Measurements from ENCODE around the gene TBC1D1. TPM values are rescaled to one million over a fixed set of nuclear protein-coding genes. Genes with fewer than 3 reads are reported as not detected.

The TBC1D1 gene
- total RNA-seq, 3 donors from 2014 or later (not counting 1 experiment from before 2014, with no cell fraction given) = 59.2 to 78.6 (median 68.5) TPM

DNA sequence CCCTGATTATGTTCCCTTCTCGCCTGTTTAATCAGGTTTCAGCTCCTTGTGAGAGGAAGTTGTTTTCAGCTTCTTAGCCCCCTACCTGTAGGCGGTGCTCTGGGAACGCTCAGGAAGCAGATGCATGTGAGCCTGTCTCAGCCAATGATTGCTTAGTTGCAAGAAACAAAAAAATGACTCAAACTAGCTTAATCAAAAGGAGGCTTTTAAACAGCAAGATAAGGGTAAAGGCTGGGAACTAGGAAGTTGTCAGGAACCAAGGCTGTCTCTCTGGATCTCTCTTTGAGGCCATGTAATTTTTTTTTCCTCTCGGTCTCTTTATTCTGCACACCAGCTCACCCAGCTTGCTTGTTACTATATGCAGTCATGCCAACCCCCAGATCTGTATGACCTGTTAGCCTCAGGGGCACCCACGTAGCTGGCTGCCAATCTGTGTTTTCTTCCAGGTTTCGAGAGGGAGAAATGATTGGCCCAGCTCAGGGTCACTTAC, 178.4 kb downstream of the TBC1D1 start:
- TF ChIP-seq, protein P1, sequence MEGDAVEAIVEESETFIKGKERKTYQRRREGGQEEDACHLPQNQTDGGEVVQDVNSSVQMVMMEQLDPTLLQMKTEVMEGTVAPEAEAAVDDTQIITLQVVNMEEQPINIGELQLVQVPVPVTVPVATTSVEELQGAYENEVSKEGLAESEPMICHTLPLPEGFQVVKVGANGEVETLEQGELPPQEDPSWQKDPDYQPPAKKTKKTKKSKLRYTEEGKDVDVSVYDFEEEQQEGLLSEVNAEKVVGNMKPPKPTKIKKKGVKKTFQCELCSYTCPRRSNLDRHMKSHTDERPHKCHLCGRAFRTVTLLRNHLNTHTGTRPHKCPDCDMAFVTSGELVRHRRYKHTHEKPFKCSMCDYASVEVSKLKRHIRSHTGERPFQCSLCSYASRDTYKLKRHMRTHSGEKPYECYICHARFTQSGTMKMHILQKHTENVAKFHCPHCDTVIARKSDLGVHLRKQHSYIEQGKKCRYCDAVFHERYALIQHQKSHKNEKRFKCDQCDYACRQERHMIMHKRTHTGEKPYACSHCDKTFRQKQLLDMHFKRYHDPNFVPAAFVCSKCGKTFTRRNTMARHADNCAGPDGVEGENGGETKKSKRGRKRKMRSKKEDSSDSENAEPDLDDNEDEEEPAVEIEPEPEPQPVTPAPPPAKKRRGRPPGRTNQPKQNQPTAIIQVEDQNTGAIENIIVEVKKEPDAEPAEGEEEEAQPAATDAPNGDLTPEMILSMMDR (IDR thresholded peaks at IDR 0.05) = no peak
- H3K4me1 ChIP-seq (ENCODE audit: control insufficient read depth, insufficient read depth, low read length) = no peaks in the 10 kb centered on the region
- no peak overlapping the region for H3K27ac ChIP-seq (ENCODE audit: low read length)
- H3K36me3 ChIP-seq (ENCODE audit: control insufficient read depth, insufficient read depth, low read length) = peaks cover 20% of the 10 kb centered on the region
- Mint-ChIP-seq H3K4me3 (no peak overlapping the region), H3K27me3 (ENCODE audit: low read depth in 2 of 2) (no peaks in the 10 kb centered on the region), H3K4me1 (peaks cover 0 to 28% of the 10 kb centered on the region in 2 donors), H3K27ac (peak overlapping the region in 1 of 2 donors; percentile 9), H3K36me3 (peaks cover 6% of the 10 kb centered on the region), H3K9me3 (no peaks in the 10 kb centered on the region)
- H3K9me3 ChIP-seq (ENCODE audit: control insufficient read depth, insufficient read depth, low read length) = no peaks in the 10 kb centered on the region
- DNase-seq (peak in 1 of 2 donors; percentile 70), ATAC-seq (peak in 1 of 3 donors; percentile 29)
- intact Hi-C loops (cut with micrococcal nuclease) = loop anchor here (10.0 kb wide), 1 partner anchor 245 kb away; no protein-coding TSS in a partner anchor
- 57% methylated on average over 6 of the region's 6 CpGs for WGBS (ENCODE audit: insufficient coverage)
- no peaks in the 10 kb centered on the region for H3K27me3 ChIP-seq (ENCODE audit: control insufficient read depth, insufficient read depth, low read length)
- no peak overlapping the region for H3K4me3 ChIP-seq (ENCODE audit: low read length)

DNA sequence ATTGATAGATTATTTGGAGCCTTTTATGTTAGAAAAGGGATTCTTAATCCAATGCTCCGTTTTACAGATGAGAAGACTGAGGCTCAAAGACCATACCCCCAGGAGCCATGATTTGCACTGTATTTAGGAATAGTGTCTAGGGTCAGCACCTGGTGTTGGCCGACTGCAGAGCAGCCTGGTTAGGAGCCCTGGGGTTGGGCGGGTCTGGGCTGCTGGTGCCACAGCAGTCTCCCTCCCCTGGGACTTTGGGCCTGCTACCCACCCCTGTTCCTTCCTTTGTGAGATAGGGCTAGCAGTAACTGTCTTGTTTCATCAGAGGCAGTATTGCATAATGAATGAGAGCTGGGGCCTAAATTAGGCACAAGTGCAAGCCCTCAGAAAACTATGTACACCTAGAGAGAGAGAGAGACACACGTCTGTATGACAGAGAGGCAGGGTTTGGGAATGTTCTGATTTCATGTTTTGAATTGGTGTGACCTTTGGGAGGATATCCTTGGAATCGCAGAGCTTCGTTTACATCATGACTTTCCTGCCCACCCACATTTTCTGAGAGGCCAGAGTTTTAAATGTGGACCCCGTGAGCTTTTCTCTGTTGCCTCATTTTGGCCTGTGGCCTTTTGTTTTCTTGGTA, 181.0 kb downstream of the TBC1D1 start:
- Mint-ChIP-seq H3K4me1 (peaks cover 0 to 39% of the 10 kb centered on the region in 2 donors), H3K27ac (no peak overlapping the region), H3K36me3 (peaks cover 6% of the 10 kb centered on the region), H3K27me3 (ENCODE audit: low read depth in 2 of 2) (no peaks in the 10 kb centered on the region), H3K9me3 (no peaks in the 10 kb centered on the region), H3K4me3 (no peak overlapping the region)
- H3K36me3 ChIP-seq (ENCODE audit: control insufficient read depth, insufficient read depth, low read length) = peaks cover 22% of the 10 kb centered on the region
- intact Hi-C loops (cut with micrococcal nuclease) = no loop called here
- 79% methylated on average over 7 of the region's 7 CpGs for WGBS (ENCODE audit: insufficient coverage)
- H3K27me3 ChIP-seq (ENCODE audit: control insufficient read depth, insufficient read depth, low read length) = no peaks in the 10 kb centered on the region
- ATAC-seq (peak in 2 of 3 donors; percentile 33 to 50), DNase-seq (no peak)
- H3K4me3 ChIP-seq (ENCODE audit: low read length) = no peak overlapping the region
- no peaks in the 10 kb centered on the region for H3K9me3 ChIP-seq (ENCODE audit: control insufficient read depth, insufficient read depth, low read length)
- no peaks in the 10 kb centered on the region for H3K4me1 ChIP-seq (ENCODE audit: control insufficient read depth, insufficient read depth, low read length)
- TF ChIP-seq, protein P1 (IDR thresholded peaks at IDR 0.05) = no peak
- no peak overlapping the region for H3K27ac ChIP-seq (ENCODE audit: low read length)

DNA sequence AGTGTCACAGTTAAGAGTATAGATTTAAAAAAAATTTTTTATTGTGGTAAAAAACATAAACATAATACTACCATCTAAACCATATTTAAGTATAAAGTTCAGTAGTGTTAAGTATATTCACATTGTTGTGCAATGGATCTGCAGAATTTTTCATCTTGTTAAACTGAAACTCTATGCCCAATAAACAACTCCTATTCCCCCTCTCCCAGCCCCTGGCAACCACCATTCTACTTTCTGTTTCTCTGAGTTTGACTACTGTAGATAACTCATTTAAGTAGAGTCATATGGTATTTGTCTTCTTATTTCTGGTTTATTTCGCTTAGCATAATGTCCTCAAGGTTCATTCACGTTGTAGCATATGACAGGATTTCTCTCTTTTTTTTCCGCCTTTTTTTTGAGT, 181.7 kb downstream of the TBC1D1 start:
- intact Hi-C loops (cut with micrococcal nuclease) = no loop called here
- Histone ChIP-seq H3K4me1 (ENCODE audit: control insufficient read depth, insufficient read depth, low read length) (no peaks in the 10 kb centered on the region), H3K27ac (ENCODE audit: low read length) (no peak overlapping the region), H3K9me3 (ENCODE audit: control insufficient read depth, insufficient read depth, low read length) (no peaks in the 10 kb centered on the region), H3K27me3 (ENCODE audit: control insufficient read depth, insufficient read depth, low read length) (no peaks in the 10 kb centered on the region), H3K4me3 (ENCODE audit: low read length) (no peak overlapping the region), H3K36me3 (ENCODE audit: control insufficient read depth, insufficient read depth, low read length) (peaks cover 20% of the 10 kb centered on the region)
- no peak for ATAC-seq
- TF ChIP-seq, protein P1 (IDR thresholded peaks at IDR 0.05) = no peak
- H3K27ac Mint-ChIP-seq = no peak overlapping the region
- no peak for DNase-seq
- H3K4me1 Mint-ChIP-seq = peaks cover 0 to 42% of the 10 kb centered on the region in 2 donors
- WGBS (ENCODE audit: insufficient coverage) = 60% methylated on average over 1 of the region's 3 CpGs
- H3K4me3 Mint-ChIP-seq = no peak overlapping the region
- no peaks in the 10 kb centered on the region for H3K9me3 Mint-ChIP-seq
- H3K27me3 Mint-ChIP-seq (ENCODE audit: low read depth in 2 of 2) = no peaks in the 10 kb centered on the region
- peaks cover 6% of the 10 kb centered on the region for H3K36me3 Mint-ChIP-seq
